Panc1 (cell line): ENCODE results near the gene MYO7A.

Experiments
- POLR2AphosphoS5 ChIP-seq: IDR thresholded peaks from 2 replicates; pipeline ENCODE4 v1.6.1; 2012; ENCODE audit warnings: mild to moderate bottlenecking, low read depth, low read length, moderate library complexity
- TF ChIP-seq, protein P1 (sequence below): fragments of 450-650 bp; IDR thresholded peaks from 2 replicates; pipeline ENCODE4 v1.5.1; 2017; ENCODE audit warnings: mild to moderate bottlenecking
- TF ChIP-seq, protein P2 (sequence below), 2 experiments: IDR thresholded peaks; 2 replicates each; pipeline ENCODE4 v1.6.1; 2011 to 2012; ENCODE audit warnings: low read depth in 2 of 2, control low read depth in 1 of 2, low read length in 1 of 2, mild to moderate bottlenecking in 1 of 2, moderate library complexity in 1 of 2; ENCODE audit not compliant: insufficient read depth in 1 of 2

DNA sequence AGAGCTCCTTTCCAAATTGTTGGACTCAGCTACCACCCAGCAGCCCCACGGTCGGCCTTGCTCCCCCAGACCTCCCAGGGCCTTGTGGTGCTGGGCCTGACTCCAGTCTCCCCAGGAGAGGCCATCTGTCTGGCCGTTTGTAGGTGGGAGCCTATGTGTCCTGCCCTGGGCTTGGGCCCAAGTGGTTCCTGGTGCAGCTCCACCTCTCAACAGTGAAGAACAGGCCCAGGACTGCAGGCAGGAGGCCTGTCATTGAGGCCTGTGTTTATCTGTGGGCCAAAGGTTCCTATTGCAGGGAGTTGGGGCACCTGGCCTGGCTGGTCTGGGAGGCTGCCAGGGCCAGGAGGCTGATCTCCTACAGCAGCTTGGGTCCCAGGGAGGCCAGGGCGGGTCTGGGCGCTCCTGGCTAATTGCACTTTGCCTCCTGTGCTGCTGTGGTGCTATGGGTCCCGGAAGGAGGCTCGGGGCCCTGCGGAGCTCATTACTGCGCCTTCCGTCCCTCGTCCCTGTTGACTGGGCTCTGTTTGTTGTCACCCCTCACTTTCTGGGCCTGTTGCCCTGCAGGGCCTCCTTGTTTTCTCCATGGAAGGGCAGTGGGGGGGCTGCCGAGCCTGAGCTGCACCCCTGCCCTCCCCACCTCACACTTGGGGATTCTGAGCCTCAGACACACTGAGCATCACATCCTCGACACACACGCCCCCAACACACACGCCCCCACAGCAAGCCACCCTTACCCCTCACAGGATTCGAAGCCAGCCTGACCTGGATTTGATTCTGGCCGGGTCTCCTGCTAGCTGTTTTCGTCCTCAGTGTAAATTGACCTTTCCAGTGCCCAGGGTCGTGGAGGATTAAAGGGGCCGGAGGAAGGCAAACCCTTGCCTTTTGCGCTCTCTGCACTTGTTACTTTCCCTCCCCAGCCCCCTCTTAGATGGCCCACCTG lies 32.2 kb upstream of the MYO7A start:
- TF ChIP-seq, protein P1, sequence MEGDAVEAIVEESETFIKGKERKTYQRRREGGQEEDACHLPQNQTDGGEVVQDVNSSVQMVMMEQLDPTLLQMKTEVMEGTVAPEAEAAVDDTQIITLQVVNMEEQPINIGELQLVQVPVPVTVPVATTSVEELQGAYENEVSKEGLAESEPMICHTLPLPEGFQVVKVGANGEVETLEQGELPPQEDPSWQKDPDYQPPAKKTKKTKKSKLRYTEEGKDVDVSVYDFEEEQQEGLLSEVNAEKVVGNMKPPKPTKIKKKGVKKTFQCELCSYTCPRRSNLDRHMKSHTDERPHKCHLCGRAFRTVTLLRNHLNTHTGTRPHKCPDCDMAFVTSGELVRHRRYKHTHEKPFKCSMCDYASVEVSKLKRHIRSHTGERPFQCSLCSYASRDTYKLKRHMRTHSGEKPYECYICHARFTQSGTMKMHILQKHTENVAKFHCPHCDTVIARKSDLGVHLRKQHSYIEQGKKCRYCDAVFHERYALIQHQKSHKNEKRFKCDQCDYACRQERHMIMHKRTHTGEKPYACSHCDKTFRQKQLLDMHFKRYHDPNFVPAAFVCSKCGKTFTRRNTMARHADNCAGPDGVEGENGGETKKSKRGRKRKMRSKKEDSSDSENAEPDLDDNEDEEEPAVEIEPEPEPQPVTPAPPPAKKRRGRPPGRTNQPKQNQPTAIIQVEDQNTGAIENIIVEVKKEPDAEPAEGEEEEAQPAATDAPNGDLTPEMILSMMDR: no peak
- TF ChIP-seq, protein P2, sequence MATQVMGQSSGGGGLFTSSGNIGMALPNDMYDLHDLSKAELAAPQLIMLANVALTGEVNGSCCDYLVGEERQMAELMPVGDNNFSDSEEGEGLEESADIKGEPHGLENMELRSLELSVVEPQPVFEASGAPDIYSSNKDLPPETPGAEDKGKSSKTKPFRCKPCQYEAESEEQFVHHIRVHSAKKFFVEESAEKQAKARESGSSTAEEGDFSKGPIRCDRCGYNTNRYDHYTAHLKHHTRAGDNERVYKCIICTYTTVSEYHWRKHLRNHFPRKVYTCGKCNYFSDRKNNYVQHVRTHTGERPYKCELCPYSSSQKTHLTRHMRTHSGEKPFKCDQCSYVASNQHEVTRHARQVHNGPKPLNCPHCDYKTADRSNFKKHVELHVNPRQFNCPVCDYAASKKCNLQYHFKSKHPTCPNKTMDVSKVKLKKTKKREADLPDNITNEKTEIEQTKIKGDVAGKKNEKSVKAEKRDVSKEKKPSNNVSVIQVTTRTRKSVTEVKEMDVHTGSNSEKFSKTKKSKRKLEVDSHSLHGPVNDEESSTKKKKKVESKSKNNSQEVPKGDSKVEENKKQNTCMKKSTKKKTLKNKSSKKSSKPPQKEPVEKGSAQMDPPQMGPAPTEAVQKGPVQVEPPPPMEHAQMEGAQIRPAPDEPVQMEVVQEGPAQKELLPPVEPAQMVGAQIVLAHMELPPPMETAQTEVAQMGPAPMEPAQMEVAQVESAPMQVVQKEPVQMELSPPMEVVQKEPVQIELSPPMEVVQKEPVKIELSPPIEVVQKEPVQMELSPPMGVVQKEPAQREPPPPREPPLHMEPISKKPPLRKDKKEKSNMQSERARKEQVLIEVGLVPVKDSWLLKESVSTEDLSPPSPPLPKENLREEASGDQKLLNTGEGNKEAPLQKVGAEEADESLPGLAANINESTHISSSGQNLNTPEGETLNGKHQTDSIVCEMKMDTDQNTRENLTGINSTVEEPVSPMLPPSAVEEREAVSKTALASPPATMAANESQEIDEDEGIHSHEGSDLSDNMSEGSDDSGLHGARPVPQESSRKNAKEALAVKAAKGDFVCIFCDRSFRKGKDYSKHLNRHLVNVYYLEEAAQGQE (IDR thresholded peaks at IDR 0.05; ENCODE audit: insufficient read depth in 1 of 2, low read depth in 2 of 2, low read length in 1 of 2): no peak
- no peak for TF ChIP-seq POLR2AphosphoS5
